K562 (cell line): Measurements from ENCODE around the gene FGF21. TPM values are rescaled to one million over a fixed set of nuclear protein-coding genes. Genes with fewer than 3 reads are reported as not detected.
A peak's percentile ranks its signal among the peaks of the same experiment; 100 is the strongest.

Experiments used
- ATAC-seq: fragments of 200-7000 bp; cut with Tn5 transposase; 3 replicates; pipeline ENCODE4 v1.9.1; 2020; ENCODE audit warnings: moderate library complexity
- BruUV-seq: library from RNA; stranded (reverse); fragments of 400-500 nt; replicated peaks from 2 replicates; lab custom pipeline; 2021; lab: Mats Ljungman, UMichigan
- CTCF ChIA-PET: fragments of 300-600 bp; formaldehyde crosslinking; extraction: SDS; loops from one replicate; lab custom pipeline; 2021; ENCODE audit warnings: low intra/inter-chr PET ratio; lab: Yijun Ruan, JAX
- POLR2A ChIA-PET: fragments of 300-600, 350-650 bp; sonication (Branson Sonifier 250); formaldehyde crosslinking; extraction: SDS; loops from one replicate; lab custom pipeline; 2021; ENCODE audit warnings: antibody characterized with exemption, inconsistent platforms; lab: Yijun Ruan, JAX
- DNase-seq, 4 experiments: peaks; one replicate each; pipeline versions ENCODE4 v3.0.0 to v3.0.0-alpha.2; 2011 to 2018; ENCODE audit warnings: low spot score in 3 of 4, mixed read lengths in 3 of 4; ENCODE audit errors: extremely low read depth in 1 of 4
- FAIRE-seq: peaks from 2 replicates; lab custom pipeline; 2011; peaks lifted over from hg19 to GRCh38; lab: Jason Lieb, UNC
- H2AFZ ChIP-seq: 2 replicates; pipeline ENCODE4 v1.6.0; 2011; ENCODE audit warnings: low read depth, low read length, control low read depth, inconsistent platforms
- H3K27ac ChIP-seq: fragments of 200-600 bp; 3 replicates; pipeline ENCODE4 v1.8.0; 2011; ENCODE audit warnings: low read depth, mild to moderate bottlenecking, control low read depth, inconsistent platforms, low read length, moderate library complexity, mixed read lengths; ENCODE audit errors: extremely low read depth
- H3K27me3 ChIP-seq, 2 experiments: fragments of 300-600 bp in 1 of 2; 2 replicates in 1 of 2; 3 replicates in 1 of 2; pipeline versions ENCODE4 v1.6.0 to v1.8.0; 2011; ENCODE audit warnings: inconsistent platforms in 2 of 2, low read length in 2 of 2, mild to moderate bottlenecking in 1 of 2, mixed read lengths in 1 of 2, moderate library complexity in 1 of 2; ENCODE audit not compliant: control insufficient read depth in 2 of 2, insufficient read depth in 2 of 2
- H3K36me3 ChIP-seq: fragments of 300-600 bp; 3 replicates; pipeline ENCODE4 v1.8.0; 2011; ENCODE audit warnings: mild to moderate bottlenecking, low read length, inconsistent platforms; ENCODE audit not compliant: control insufficient read depth, insufficient read depth
- H3K4me1 ChIP-seq, 2 experiments: fragments of 200-600 bp in 1 of 2; replicated peaks in 1 of 2; 2 replicates in 1 of 2; 3 replicates in 1 of 2; pipeline versions ENCODE4 v1.5.1 to v1.8.0; 2011; ENCODE audit warnings: inconsistent platforms in 2 of 2, low read length in 2 of 2, mild to moderate bottlenecking in 1 of 2, mixed read lengths in 1 of 2, moderate library complexity in 1 of 2; ENCODE audit not compliant: control insufficient read depth in 2 of 2, insufficient read depth in 2 of 2
- H3K4me2 ChIP-seq: 2 replicates; pipeline ENCODE4 v1.6.1; 2011; ENCODE audit warnings: low read length, control low read depth, inconsistent platforms, mixed read lengths; ENCODE audit not compliant: insufficient read depth
- H3K4me3 ChIP-seq: fragments of 200-600 bp; sonication (generic), shearing (Covaris generic); 2 replicates; pipeline ENCODE4 v1.5.1; 2016; ENCODE audit warnings: control low read depth, inconsistent platforms
- H3K79me2 ChIP-seq: fragments of 200-600 bp; 3 replicates; pipeline ENCODE4 v1.8.0; 2011; ENCODE audit warnings: low read length, inconsistent platforms; ENCODE audit not compliant: control insufficient read depth, insufficient read depth
- H3K9ac ChIP-seq, 2 experiments: 2 replicates each; pipeline versions ENCODE4 v1.6.0 to v1.6.1; 2011; ENCODE audit warnings: low read depth in 2 of 2, low read length in 2 of 2, control low read depth in 1 of 2, inconsistent platforms in 1 of 2, mild to moderate bottlenecking in 1 of 2, mixed read lengths in 1 of 2; ENCODE audit not compliant: insufficient read depth in 1 of 2
- H3K9me1 ChIP-seq: one replicate; pipeline ENCODE4 v1.6.0; 2011; ENCODE audit warnings: inconsistent platforms, mild to moderate bottlenecking, low read length, moderate library complexity; ENCODE audit not compliant: control insufficient read depth, insufficient read depth
- H3K9me3 ChIP-seq: replicated peaks from 2 replicates; pipeline ENCODE4 v1.5.1; 2011; ENCODE audit warnings: low read depth, low read length, inconsistent platforms; ENCODE audit not compliant: control insufficient read depth, insufficient read depth
- H4K20me1 ChIP-seq: replicated peaks from 2 replicates; pipeline ENCODE4 v1.6.1; 2011; ENCODE audit warnings: low read length, inconsistent platforms, mixed read lengths; ENCODE audit not compliant: control insufficient read depth, insufficient read depth
- CTCFL ChIP-seq: IDR thresholded peaks from 2 replicates; pipeline ENCODE4 v1.6.1; 2011; ENCODE audit warnings: borderline replicate concordance, low read depth, mild to moderate bottlenecking, moderate library complexity, low read length; ENCODE audit not compliant: insufficient read depth, poor library complexity, severe bottlenecking
- GTF2E2 ChIP-seq: fragments of 200-800 bp; sonication (Bioruptor generic); IDR thresholded peaks from 2 replicates; pipeline ENCODE4 v1.6.1; 2016; ENCODE audit warnings: missing genetic modification characterization, missing compliant biosample characterization
- RBM34 ChIP-seq: fragments of 200-400 bp; formaldehyde crosslinking; IDR thresholded peaks from 2 replicates; pipeline ENCODE4 v1.6.1; 2018; ENCODE audit warnings: low read length, borderline replicate concordance; ENCODE audit not compliant: insufficient read depth
- RFX1 ChIP-seq: fragments of 450-650 bp; IDR thresholded peaks from 2 replicates; pipeline ENCODE4 v1.6.1; 2016; ENCODE audit warnings: mild to moderate bottlenecking, moderate library complexity
- STAT6 ChIP-seq: sonication (generic); formaldehyde crosslinking; IDR thresholded peaks from 2 replicates; pipeline ENCODE4 v1.8.1; 2023; ENCODE audit warnings: mild to moderate bottlenecking, missing genetic modification reagents
- XRCC3 ChIP-seq: fragments of 450-650 bp; IDR thresholded peaks from 2 replicates; pipeline ENCODE4 v1.6.1; 2017; ENCODE audit warnings: mild to moderate bottlenecking, moderate library complexity
- ZBTB33 ChIP-seq: sonication (generic); formaldehyde crosslinking; IDR thresholded peaks from 2 replicates; pipeline ENCODE4 v1.8.1; 2023; ENCODE audit warnings: mild to moderate bottlenecking, missing genetic modification reagents
- ZBTB43 ChIP-seq: sonication (generic); formaldehyde crosslinking; IDR thresholded peaks from 2 replicates; pipeline ENCODE4 v1.8.0; 2023; ENCODE audit warnings: mild to moderate bottlenecking, missing genetic modification reagents
- ZNF444 ChIP-seq: fragments of 250-450 bp; sonication (Bioruptor Pico); IDR thresholded peaks from 2 replicates; pipeline ENCODE4 v1.4.0; 2020; ENCODE audit warnings: mild to moderate bottlenecking, moderate library complexity
- WGBS: fragments of 100-300 bp; shearing (Covaris generic); methylation state at CpG from one replicate; pipeline ENCODE4 v1.1.6; 2016; ENCODE audit warnings: low coverage, mixed read lengths; ENCODE audit not compliant: insufficient coverage; ENCODE audit errors: missing lambda C conversion rate; 5-methylcytosine and 5-hydroxymethylcytosine counted together
- in situ Hi-C: fragments of 300-500 bp; cut with MboI; formaldehyde crosslinking; loops from 4 replicates; pipeline ENCODE4 v1.15.0; 2018; ENCODE audit warnings: inconsistent platforms, mixed read lengths
- intact Hi-C: fragments of 100-400 bp; cut with micrococcal nuclease; formaldehyde crosslinking; loops from 2 replicates; pipeline ENCODE4 v1.14.2; 2022
- polyA plus RNA-seq, 8 experiments: library from polyadenylated mRNA; depleted of rRNA in 4 of 8; stranded (reverse) in 5 of 8; unstranded in 3 of 8; fragments of >200 nt; fragmentation: Nextera tagmentation in 2 of 8; fragmentation: Illumina TruSeq in 1 of 8; extraction: Ambion mirVana in 2 of 8; extraction: Trizol in 1 of 8; gene quantifications; 2 replicates each; pipeline versions ENCODE4 v1.2.1 to v1.2.3, GENCODE V29; 2011 to 2014; ENCODE audit warnings: inconsistent platforms in 1 of 8, missing spikeins in 1 of 8
- total RNA-seq, 7 experiments: library from RNA; depleted of rRNA in 6 of 7; stranded (reverse); fragments of >200 nt in 6 of 7; fragmentation: Illumina TruSeq in 2 of 7; extraction: Trizol in 2 of 7; gene quantifications; 2 replicates each; pipeline versions ENCODE4 v1.2.1 to v1.2.3, GENCODE V29; 2011 to 2021; ENCODE audit warnings: low replicate concordance in 1 of 7
- TF ChIP-seq, protein P1 (sequence below): fragments of 450-650 bp; formaldehyde crosslinking; IDR thresholded peaks from 2 replicates; pipeline ENCODE4 v1.4.0; 2022; ENCODE audit warnings: missing genetic modification characterization

FGF21 gene
- total and polyA plus RNA-seq, 9 of the 15 experiments (the other 6 are each of a cell fraction or from before 2014, with no cell fraction given) = 0.04 to 0.77 (median 0.09) TPM; not detected in 6

GRCh38 chr19:48780631-48781391 is 25.5 kb downstream of the FGF21 start:
- intact Hi-C loops (loop anchor here (2.0 to 10.0 kb wide), 4 partner anchors 26 to 444 kb away; partner anchors contain the start of genes FGF21 and RASIP1), in situ Hi-C loops (loop anchor here (5.0 kb wide), 1 partner anchor 134 kb away; the partner anchor contains the start of gene CA11)
- 0% methylated on average over 14 of the region's 14 CpGs for WGBS
- no peaks in the 10 kb centered on the region for H3K9me1 ChIP-seq
- peak overlapping the region; percentile 74 for H3K4me2 ChIP-seq
- H3K27me3 ChIP-seq = no peaks in the 10 kb centered on the region
- H3K4me1 ChIP-seq = peaks cover 24 to 34% of the 10 kb centered on the region in 2 experiments
- TSS peak; percentile 97 for BruUV-seq
- ChIA-PET POLR2A (interaction anchor here (0.5 to 2.0 kb wide), 11 partner anchors 10 to 166 kb away, joined by 3 to 6 read pairs (median 4); partner anchors contain the start of genes IZUMO1, RPL18 and SPHK2), CTCF (no interaction called here)
- H3K36me3 ChIP-seq = no peaks in the 10 kb centered on the region
- H3K4me3 ChIP-seq = no peak overlapping the region
- FAIRE-seq (peak; percentile 95), DNase-seq (peak; percentile 31 to 86 (median 39)), ATAC-seq (peak; percentile 76)
- H3K27ac ChIP-seq = peak overlapping the region; percentile 89
- no peaks in the 10 kb centered on the region for H3K9me3 ChIP-seq
- no peaks in the 10 kb centered on the region for H4K20me1 ChIP-seq
- H3K9ac ChIP-seq = peak overlapping the region; percentile 58 to 85; a peak in 3 of 4 replicates
- H2AFZ ChIP-seq = peak overlapping the region; percentile 89
- H3K79me2 ChIP-seq = no peaks in the 10 kb centered on the region
- TF ChIP-seq, protein P1, sequence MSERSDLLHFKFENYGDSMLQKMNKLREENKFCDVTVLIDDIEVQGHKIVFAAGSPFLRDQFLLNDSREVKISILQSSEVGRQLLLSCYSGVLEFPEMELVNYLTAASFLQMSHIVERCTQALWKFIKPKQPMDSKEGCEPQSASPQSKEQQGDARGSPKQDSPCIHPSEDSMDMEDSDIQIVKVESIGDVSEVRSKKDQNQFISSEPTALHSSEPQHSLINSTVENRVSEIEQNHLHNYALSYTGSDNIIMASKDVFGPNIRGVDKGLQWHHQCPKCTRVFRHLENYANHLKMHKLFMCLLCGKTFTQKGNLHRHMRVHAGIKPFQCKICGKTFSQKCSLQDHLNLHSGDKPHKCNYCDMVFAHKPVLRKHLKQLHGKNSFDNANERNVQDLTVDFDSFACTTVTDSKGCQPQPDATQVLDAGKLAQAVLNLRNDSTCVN = no peak
- TF ChIP-seq STAT6 (CRISPR knock-in tag) = no peak
- TF ChIP-seq XRCC3 = no peak
- no peak for TF ChIP-seq ZNF444
- peak; percentile 47; the same call in 1 of the 2 replicates for TF ChIP-seq ZBTB33 (CRISPR knock-in tag)
- TF ChIP-seq CTCFL = no peak
- no peak for TF ChIP-seq ZBTB43 (CRISPR knock-in tag)
- no peak for TF ChIP-seq RFX1
- TF ChIP-seq RBM34 = no peak
- no peak for TF ChIP-seq GTF2E2 (tag)
